Jurkat, Clone E6-1 (cell line): Measurements from ENCODE around the gene UNC5A.

Source experiments
- DNase-seq: peaks from one replicate; pipeline ENCODE4 v3.0.0-alpha.2; 2011; ENCODE audit warnings: low read depth, low spot score
- H3K4me3 ChIP-seq: 2 replicates; pipeline ENCODE4 v1.5.1; 2011; ENCODE audit warnings: mild to moderate bottlenecking, low read length, control low read depth, moderate library complexity

The UNC5A gene

GRCh38 chr5:176883700-176884570 lies 73.6 kb downstream of the UNC5A start:
- no peak for DNase-seq
- H3K4me3 ChIP-seq, result no peak overlapping the region

DNA sequence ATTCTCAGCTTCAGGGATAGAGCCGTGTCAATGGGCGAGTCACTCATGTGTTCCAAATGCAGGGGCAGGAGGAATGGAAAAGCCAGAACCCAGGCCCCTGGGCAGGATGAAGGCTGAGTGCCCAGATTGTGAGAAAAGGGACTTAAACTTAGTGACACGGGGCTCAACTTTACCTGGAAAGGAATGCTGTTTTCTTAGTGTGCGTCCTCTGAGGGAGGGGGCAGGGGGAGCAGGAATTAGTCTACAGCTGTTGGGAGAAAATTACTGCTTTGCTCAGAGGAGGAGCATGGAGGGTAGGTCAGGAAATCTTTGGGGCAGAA lies 74.2 kb downstream of the UNC5A start:
- no peak overlapping the region for H3K4me3 ChIP-seq
- DNase-seq, result no peak

DNA sequence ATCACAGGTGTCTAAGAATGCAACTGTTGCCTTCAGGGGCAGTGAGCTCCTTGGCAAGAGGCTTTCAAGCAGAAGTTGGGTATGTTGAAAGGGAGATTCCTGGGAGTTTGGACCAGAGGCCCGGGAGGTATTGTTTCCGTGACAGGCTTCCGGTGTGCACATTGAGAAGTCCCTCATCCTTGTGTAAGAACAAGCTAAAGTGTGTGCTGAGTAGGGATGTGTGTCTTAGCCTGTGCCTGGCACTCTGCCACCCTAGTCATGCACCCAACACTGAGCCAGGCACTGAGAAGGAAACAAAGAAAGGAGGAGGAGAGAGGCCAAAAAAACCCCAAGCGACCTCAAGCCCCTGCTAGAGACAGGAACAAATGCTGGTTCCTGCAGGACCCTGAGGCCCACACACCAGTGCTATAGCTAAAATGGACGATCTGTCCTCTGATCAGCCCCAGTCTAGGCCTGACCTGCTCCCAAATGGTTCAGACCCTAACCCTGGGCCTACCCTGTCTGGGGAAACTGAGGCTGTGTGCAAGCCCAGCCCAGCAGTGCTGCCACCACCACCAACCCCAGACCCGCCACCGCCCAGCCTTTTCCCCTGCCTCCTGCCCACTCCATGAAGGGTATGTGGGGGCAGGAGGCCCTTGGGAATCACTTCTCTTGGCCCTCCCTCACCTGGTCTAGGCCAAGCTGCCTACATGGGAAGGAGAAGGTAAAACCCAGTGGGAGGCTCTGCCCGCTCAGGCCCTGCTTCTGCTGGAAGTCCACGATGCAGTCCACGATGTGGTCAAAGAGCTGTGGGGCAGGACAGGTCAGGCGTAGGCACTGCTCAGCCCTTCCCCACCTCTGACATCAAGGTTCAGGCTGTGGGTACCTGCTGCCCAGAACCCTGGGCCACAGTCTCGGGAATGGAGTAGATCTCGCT lies 76.2 kb downstream of the UNC5A start:
- DNase-seq, result no peak

GRCh38 chr5:176887252-176887849 lies 77.0 kb downstream of the UNC5A start:
- DNase-seq, result no peak
- no peak overlapping the region for H3K4me3 ChIP-seq

More for the DNA sequence above, 76.2 kb downstream of the UNC5A start:
- H3K4me3 ChIP-seq, result no peak overlapping the region

GRCh38 chr5:176888016-176888864 lies 77.9 kb downstream of the UNC5A start:
- DNase-seq, result no peak
- H3K4me3 ChIP-seq, result no peak overlapping the region

- no peak for DNase-seq
- no peak overlapping the region for H3K4me3 ChIP-seq
Observed at GRCh38 chr5:176888865-176889165, 78.5 kb downstream of the UNC5A start.

GRCh38 chr5:176889321-176890280 lies 79.2 kb downstream of the UNC5A start:
- H3K4me3 ChIP-seq, result no peak overlapping the region

GRCh38 chr5:176890455-176891330 lies 80.3 kb downstream of the UNC5A start:
- no peak overlapping the region for H3K4me3 ChIP-seq
- DNase-seq, result no peak

More at GRCh38 chr5:176889321-176890280, 79.2 kb downstream of the UNC5A start:
- DNase-seq, result no peak

DNA sequence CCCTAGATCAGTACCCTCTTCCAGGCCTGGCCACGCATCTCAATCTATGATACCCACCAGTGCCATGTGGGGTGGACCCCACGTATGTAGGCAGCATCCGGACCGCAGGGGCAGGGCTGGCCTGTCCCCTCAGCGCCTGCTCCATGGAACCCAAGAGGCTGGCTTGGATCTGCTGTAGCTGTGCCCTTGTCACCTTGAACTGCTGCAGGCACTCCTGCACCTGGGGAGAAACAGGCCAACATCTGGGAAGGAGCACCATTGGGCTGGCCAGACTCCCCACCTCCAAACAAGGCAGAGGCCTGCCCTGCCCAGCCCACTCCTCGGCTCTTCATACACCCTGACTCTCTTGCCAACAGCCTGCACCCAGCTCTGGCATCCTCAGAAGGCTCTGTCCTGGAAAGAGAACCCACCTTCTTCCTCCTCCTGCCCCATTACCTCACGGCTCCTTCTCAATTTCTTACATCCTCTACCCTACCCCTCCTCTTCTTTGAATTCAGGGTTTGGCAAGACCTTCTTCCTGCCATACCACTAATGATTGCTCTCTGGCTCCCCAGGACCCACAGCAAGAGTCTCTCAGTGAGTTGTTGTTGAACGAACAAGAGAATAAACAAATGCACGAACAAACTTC lies 81.1 kb downstream of the UNC5A start:
- H3K4me3 ChIP-seq, result no peak overlapping the region
- DNase-seq, result no peak

DNA sequence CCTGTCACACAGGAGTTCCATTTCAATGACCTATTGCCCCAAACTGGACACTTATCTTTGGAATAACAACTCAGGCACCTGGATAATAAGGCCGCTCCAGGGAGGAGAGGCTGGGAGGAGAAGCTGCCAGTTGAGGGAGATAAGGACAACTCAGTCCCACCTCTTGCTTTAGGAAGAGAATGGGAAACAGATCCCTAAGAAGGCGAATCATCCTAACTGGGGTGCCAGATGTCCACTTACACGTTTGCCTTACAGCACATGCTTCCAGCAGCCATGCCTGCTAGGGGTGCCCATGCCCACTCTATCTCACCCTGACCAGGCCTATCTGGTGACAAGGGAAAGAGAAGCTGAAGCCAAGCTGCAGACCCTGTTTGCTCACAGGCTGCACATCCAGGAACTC lies 82.3 kb downstream of the UNC5A start:
- no peak overlapping the region for H3K4me3 ChIP-seq
- DNase-seq, result no peak

DNA sequence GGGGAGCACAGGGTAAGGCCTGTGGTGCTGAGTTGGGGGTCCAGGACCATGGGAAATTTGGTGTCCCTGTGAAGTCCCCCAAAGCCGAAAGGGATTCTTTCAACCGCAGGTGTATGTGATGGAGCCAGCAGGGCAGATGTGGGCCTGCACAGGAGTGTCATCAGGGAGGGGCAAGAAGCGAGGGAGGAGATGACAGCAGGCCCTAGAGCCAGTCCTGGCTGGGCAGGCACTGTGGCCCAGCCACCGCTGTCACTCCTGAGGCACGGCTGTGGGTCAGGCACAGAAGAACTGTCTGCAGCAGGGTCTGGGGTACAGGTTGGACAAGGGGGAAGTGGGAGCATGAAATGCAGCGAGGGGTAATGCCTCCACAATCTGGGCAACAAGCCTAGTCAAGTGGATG lies 83.9 kb downstream of the UNC5A start:
- H3K4me3 ChIP-seq, result no peak overlapping the region
- no peak for DNase-seq

- DNase-seq, result no peak
- H3K4me3 ChIP-seq, result no peak overlapping the region
Observed at GRCh38 chr5:176895831-176896230, 85.5 kb downstream of the UNC5A start.

DNA sequence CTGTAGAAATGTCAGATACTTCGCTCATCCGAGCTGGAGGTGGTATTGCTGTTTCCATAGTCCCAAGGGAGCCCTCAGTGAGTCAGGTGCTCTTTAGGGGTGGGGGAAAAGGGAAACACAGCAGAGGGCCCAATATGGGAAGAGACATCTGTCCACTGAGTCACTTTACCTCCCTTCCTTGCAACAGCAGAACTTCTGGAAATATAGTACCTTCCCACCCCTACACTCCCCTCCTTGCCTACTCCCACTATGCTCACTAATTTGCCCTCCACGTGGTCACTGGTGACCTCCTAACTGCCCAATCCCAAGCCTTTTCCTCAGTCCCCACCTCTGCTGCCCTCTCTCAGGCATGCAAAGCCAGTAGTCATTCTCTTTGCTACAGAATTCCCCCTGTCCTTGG lies 86.9 kb downstream of the UNC5A start:
- DNase-seq, result no peak
- H3K4me3 ChIP-seq, result no peak overlapping the region

GRCh38 chr5:176899296-176899891 lies 89.0 kb downstream of the UNC5A start, which contains the start of gene HK3:
HK3 (minus strand) TSS chr5:176899346; CDS start chr5:176896159, 3,187 bp downstream.
- DNase-seq, result no peak
- no peak within 1 kb of the TSS for H3K4me3 ChIP-seq

DNA sequence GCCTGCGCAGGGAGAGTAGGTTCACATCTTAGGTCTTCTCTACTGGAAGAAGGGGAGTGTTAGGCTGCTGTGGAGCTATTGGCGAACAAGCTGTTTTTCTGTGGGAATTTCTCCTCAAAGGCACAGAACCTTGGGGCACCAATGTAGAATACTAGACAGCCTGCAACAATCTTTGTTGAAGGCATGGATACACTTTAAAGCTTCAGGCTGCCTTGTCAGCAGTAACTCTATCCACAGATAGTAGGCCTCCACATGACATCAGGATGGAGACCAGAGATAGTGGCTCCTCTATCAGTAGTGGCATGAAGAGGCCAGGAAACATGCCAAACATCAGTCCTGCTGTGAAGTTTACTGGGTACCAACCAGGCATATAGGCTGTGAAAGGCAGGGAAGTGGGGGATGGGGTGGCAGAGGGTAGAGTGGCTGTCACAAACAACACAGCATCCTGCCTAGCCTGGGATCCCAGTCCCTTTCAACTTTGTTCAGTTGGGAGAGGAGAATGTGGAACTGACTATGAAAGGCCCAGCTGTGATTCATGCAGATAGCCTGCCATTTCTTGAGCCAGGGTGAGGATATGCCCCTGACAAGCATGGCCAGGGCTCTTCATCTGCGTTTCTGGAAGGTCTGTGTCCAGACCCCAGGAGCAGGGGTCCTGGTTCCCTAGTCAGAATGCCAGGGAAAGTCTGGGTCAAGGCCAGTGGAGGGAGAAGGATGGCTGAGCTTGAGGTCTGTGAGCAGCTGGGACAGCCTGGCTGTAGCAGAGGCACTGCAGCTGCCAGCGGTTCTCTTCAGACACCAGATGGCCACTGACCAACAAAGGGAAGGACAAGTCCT lies 89.8 kb downstream of the UNC5A start:
- H3K4me3 ChIP-seq, result no peak overlapping the region
- DNase-seq, result no peak
